ENCODE measurements around the gene PCDHGA9.
"Not testable (repeated sequence)": the region's sequence is repeated elsewhere in the genome, so short reads cannot be mapped to it uniquely, and the experiment has no call there.

PCDHGA9 gene

GRCh38 chr5:141384471-141385267, 17.9 kb upstream of the PCDHGA9 start:
- DNase-seq = no peak

- not testable (repeated sequence) for DNase-seq
Measured at GRCh38 chr5:141387557-141388311, 14.8 kb upstream of the PCDHGA9 start, which contains the start of gene PCDHGB4. Gene PCDHGB4, plus strand, starts transcription at chr5:141387698. Its CDS starts 187 bp downstream, at chr5:141387885.

GRCh38 chr5:141388661-141389060, 13.9 kb upstream of the PCDHGA9 start:
- DNase-seq = no peak

- no peak for DNase-seq
Measured at GRCh38 chr5:141389153-141390042, 13.2 kb upstream of the PCDHGA9 start.

- DNase-seq = no peak
Measured at GRCh38 chr5:141392429-141393198, 10.0 kb upstream of the PCDHGA9 start, which contains the start of gene PCDHGA8. Gene PCDHGA8, plus strand, starts transcription at chr5:141392633. Its CDS starts 181 bp downstream, at chr5:141392814.

GRCh38 chr5:141393267-141393666, 9.3 kb upstream of the PCDHGA9 start:
- DNase-seq = no peak

GRCh38 chr5:141394401-141395187, 8.0 kb upstream of the PCDHGA9 start:
- not testable (repeated sequence) for DNase-seq

- peak in 1 of 2 experiments; percentile 19 for DNase-seq
Measured at GRCh38 chr5:141397756-141398551, 4.6 kb upstream of the PCDHGA9 start, which contains the start of gene PCDHGB5. Gene PCDHGB5, plus strand, starts transcription at chr5:141397947. Its CDS starts 181 bp downstream, at chr5:141398128.

- DNase-seq = no peak
Measured at GRCh38 chr5:141398608-141399007, 4.0 kb upstream of the PCDHGA9 start.

GRCh38 chr5:141399555-141400258, 2.9 kb upstream of the PCDHGA9 start:
- no peak for DNase-seq

GRCh38 chr5:141403387-141403786, 809 bp downstream of the PCDHGA9 start:
- DNase-seq = no peak

GRCh38 chr5:141407790-141408505, 5.4 kb downstream of the PCDHGA9 start, which contains the start of gene PCDHGB6:
Gene PCDHGB6, plus strand, starts transcription at chr5:141408021. Its CDS starts 182 bp downstream, at chr5:141408203.
- DNase-seq = not testable (repeated sequence)

- DNase-seq = no peak
Measured at GRCh38 chr5:141409598-141410306, 7.2 kb downstream of the PCDHGA9 start.

- DNase-seq = no peak
Measured at GRCh38 chr5:141411575-141411974, 9.0 kb downstream of the PCDHGA9 start.

GRCh38 chr5:141412854-141413539, 10.4 kb downstream of the PCDHGA9 start, which contains the start of gene PCDHGA10:
Gene PCDHGA10, plus strand, starts transcription at chr5:141412987. Its CDS starts 189 bp downstream, at chr5:141413176.
- peak; percentile 50 to 52 for DNase-seq

- DNase-seq = no peak
Measured at GRCh38 chr5:141413540-141414069, 11.0 kb downstream of the PCDHGA9 start.
